GM21529 (cell line): Measurements from ENCODE around the gene CD8B.

Experiments
- ATAC-seq: cut with Tn5 transposase; IDR thresholded peaks from one replicate; pipeline ENCODE4 v1.9.1; 2021; ENCODE audit not compliant: unreplicated experiment

Gene CD8B

GRCh38 chr2:86806059-86806857 lies 55.4 kb downstream of the CD8B start:
- no peak for ATAC-seq

DNA sequence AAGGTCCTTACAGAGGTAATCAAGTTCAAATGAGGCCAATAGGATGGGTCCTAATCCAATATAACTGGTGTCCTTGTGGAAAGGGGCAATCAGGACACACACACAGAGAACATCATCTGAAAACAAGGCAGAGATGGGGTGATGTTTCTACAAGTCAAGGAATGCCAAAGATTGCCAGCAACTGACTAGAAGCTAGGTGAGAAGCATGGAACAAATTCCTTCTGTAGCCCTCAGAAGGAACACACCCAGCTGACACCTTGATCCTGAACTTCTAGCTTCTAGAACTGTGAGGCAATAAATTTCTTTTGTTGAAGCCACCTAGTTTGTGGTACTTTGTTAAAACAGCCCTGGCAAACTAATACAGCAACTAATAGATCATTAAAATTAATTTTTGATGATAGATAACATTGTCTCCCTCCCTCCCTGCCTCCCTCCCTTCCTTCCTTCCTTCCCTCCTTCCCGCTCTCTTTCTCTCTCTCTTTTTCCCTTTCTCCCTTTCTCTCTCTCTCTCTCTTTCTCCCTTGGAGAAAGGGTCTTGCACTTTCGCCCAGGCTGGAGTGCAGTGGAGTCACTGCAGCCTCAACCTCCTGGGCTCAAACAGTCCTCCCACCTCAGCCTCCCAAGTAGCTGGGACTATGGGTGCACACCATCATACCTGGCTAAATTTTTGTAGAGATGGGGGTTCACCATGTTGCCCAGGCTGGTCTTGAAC lies 60.7 kb downstream of the CD8B start:
- no peak for ATAC-seq

- ATAC-seq, result no peak
These were observed 66.8 kb downstream of the CD8B start for GRCh38 chr2:86794861-86795260.

DNA sequence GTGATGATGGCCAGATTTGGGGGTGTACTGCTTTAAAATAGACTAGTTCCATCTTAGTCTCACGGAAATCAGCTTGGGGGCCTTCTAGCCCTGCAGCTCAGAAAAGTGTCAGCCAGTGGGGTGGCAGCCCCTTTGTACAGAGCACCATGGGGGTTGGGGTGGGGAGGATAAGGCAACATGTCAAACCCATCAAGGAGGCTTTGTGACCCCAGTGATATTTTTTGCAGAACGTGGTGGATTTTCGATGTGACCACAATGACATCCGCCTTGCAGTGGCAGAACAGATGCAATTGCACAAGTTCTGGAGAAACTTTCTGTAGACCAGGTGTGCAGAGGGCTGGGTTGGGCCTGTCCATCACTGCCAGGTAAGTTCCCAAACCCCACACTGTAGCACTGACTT lies 67.9 kb downstream of the CD8B start:
- no peak for ATAC-seq

DNA sequence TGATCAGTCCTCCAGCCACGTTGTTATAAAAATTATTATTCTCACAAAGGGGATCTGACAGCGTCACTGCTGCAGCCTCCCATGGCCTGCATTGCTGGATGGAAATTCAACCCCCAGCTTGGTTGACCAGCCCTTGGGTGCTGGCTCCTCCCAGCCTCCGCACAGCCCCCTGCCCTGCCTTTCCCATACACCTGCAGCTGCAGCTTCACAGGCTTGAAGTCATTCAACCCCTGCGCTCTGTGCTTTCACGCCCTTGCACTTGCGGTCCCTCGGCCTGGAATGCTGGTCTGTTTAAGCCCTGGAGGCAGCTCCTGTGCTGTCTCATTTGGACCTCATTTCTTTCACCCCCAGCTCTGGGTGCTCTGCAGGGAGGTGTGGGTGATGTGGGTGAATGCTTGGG lies 70.1 kb downstream of the CD8B start:
- no peak for ATAC-seq

GRCh38 chr2:86790676-86791572 lies 70.8 kb downstream of the CD8B start, which contains the start of gene CD8A:
TSS of gene CD8A (minus strand) at chr2:86790913. CDS start at chr2:86790825, 88 bp downstream.
- ATAC-seq, result no peak

DNA sequence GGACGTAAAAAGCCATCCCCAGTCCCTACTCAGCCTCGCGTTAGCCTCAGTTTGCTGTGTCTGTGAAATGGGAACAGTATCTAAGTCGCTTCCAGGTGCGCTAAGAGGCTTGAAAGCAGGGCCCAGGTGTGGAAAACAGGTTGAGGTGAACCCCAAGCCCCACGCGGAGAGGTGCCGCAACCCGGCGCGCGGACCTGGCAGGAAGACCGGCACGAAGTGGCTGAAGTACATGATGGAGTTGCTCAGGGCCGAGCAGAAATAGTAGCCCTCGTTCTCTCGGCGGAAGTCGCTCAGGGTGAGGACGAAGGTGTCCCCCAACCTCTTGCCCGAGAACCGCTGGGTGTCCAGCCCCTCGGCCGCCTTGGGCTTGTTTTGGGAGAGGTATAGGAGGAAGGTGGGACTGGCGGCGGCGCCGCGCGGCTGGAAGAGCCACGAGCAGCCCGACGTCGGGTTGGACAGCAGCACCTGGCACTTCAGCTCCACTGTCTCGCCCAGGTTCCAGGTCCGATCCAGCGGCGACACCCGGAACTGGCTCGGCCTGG lies 71.5 kb downstream of the CD8B start:
- no peak for ATAC-seq

GRCh38 chr2:86789687-86790133 lies 72.0 kb downstream of the CD8B start:
- no peak for ATAC-seq

GRCh38 chr2:86788881-86789686 lies 72.6 kb downstream of the CD8B start:
- no peak for ATAC-seq

- ATAC-seq, result no peak
These were observed 73.5 kb downstream of the CD8B start for GRCh38 chr2:86788165-86788564.

- ATAC-seq, result no peak
These were observed 74.0 kb downstream of the CD8B start for GRCh38 chr2:86787736-86788135.

DNA sequence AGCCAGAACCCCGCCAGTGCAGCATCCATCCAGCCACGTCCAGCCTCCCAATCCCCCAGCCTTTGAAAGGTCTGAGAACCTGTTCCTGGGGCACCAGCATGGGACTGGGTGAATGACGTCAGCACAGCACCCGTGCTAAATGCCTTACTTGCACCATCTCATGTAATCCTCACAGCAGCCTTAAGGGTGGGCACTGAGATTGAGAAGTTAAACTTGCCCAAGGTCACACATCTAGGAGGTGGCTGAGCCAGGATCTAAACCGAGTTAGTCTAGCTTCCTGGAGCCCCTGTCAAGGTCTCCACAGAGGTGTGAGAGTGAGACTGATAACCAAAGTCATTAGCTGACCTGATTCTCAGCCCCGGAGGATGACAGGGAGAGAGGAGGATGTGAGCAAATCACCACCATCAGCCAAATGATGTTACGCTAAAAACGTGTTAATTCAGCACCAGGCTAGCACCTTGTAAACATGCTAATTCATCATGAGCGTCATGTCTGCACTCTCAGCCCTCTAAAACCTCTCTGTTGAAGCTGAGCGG lies 75.6 kb downstream of the CD8B start:
- ATAC-seq, result no peak

- no peak for ATAC-seq
These were observed 76.2 kb downstream of the CD8B start for GRCh38 chr2:86785456-86785855.

DNA sequence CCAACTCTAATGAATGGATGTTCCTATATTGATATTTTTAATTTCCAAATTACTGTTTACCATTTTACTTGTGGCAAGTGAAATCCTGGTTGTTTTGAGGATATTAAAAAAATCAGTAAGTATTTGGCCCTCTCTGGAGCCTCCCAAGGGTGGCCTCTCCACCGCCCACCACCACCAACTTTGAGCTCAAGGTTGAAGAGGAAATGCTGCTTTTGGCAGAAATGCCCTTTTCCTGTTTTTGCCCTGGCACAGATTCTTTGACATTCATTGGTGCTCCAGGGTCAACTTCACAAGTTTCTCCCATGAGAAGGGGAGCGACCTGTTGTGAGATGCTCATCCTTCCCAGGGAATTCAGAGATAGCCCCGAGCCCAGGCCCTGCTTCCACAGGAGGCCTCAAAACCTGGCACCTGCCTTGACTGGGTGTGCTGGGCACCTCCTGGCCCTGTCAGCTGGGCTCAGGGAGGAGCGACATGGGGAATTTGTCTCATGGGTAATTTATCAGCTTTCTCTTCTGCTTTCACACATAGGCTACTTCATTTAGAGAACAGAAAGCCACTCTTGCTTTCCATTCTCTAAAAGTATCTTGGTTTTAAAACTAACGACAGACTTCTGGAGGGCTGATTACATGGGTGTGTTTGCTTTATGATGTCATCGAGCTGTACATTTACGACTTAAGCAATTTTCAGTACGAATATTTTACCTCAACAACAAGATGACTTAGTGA lies 77.9 kb downstream of the CD8B start:
- peak; percentile 95 for ATAC-seq

GRCh38 chr2:86782748-86783147 lies 78.9 kb downstream of the CD8B start:
- ATAC-seq, result no peak

GRCh38 chr2:86781363-86781762 lies 80.3 kb downstream of the CD8B start:
- ATAC-seq, result no peak

DNA sequence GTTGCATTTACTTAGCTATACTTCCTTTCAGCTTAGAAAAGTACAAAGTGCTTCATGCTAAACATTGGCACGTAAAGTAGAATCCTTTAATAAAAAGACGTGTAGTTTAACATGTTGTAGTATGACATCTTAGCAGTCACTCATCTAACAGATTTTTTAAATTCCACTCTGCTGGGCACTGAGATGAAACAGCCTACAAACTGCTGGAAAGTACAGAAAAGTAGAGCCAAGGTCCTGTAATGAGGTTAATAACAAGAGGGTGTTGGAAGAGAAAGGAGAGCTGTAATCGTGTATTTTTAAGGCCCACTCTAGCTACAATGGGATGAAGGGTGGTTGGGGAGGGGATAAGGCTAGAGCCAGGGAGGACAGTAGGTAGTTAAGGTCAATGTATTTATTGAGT lies 81.7 kb downstream of the CD8B start:
- ATAC-seq, result no peak

DNA sequence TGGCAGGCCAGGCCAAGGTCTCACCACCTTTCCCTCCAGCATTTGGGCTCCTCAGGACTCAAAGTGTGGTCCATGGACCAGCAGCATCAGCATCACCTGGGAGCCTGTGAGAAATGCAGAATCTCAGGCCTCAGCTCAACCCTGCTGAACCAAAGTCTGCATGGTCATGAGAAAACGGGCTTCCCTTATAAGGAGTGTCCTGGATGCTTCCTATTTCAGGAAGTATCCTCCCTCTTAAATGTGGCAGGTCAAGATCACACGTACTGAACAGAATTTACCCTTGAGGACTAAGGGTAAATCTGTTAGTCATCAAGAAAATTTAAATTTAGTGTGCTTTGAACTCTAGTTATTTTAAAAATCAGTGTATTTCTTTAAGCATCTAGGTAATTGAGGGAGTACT lies 82.7 kb downstream of the CD8B start:
- no peak for ATAC-seq

DNA sequence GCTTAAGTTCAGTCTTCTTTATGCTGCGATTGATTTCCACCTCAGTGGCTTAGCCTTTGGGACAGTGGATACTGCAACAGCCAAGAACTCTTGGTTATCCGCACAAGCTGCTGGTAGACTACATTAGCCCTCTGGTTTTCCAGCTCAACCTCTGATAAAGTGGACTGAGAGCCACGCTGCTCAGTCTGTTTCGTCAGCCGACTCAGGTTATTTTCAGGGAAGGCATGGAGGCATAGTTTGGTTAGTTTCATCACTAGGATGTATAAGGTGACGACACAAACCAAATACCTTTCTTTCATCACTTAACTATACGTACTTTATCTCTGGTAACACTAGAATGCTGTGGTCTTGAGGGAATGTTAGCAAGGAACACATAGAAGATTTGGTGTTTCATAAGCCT lies 85.2 kb downstream of the CD8B start:
- ATAC-seq, result no peak
